HG03520 (cell line): Measurements from ENCODE around the gene SEMA5A.

Experiments used
- ATAC-seq: cut with Tn5 transposase; IDR thresholded peaks from one replicate; pipeline ENCODE4 v1.9.1; 2021; ENCODE audit warnings: mild to moderate bottlenecking, moderate library complexity; ENCODE audit not compliant: unreplicated experiment

Gene SEMA5A

GRCh38 chr5:9294793-9295465 lies 250.9 kb downstream of the SEMA5A start:
- ATAC-seq, result no peak

GRCh38 chr5:9288234-9288633 lies 257.6 kb downstream of the SEMA5A start:
- no peak for ATAC-seq

DNA sequence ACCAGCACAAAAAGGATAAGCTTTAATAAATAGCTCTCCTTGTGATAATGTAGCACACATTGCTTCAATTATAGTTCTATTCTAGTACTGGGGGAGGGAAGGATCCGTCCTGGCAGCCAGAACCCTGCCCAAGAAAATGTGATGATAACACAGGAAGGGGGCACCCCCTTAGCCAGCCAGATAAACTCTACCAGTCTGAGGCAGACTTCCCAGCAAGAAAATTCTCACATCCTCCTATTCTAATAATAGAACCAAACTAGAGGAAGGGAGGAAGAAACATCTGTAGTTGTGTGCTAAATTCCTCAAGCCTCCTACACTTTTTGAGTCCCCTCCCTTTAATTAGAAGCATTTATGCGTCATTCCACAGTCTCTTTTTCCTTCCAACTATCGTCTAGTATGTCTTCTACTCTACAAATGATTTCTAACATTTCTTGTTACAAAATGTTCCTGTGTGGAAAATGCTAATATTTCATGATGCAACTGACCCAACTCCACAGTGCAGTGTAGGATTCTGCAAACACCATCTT lies 261.0 kb downstream of the SEMA5A start:
- no peak for ATAC-seq

DNA sequence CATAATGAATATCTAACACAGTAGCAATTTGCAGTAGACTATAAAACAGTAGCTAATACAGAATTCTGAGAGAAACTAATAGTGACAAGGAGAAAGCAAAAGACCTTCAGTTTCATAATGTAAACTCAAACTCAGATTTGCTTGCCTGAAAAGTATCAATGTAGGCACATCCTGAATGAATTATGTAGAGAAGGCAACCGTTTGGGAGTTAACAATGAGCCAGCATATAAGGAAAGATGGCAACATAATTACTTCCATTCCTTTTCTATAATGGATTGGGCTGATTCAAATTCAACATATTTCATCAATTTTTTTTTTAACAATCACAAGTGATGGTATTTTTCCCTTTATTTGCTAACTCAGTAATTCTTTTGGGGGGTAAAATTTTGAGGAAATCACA lies 261.6 kb downstream of the SEMA5A start:
- no peak for ATAC-seq

GRCh38 chr5:9283473-9283872 lies 262.4 kb downstream of the SEMA5A start:
- ATAC-seq, result no peak

GRCh38 chr5:9283021-9283420 lies 262.9 kb downstream of the SEMA5A start:
- ATAC-seq, result no peak

DNA sequence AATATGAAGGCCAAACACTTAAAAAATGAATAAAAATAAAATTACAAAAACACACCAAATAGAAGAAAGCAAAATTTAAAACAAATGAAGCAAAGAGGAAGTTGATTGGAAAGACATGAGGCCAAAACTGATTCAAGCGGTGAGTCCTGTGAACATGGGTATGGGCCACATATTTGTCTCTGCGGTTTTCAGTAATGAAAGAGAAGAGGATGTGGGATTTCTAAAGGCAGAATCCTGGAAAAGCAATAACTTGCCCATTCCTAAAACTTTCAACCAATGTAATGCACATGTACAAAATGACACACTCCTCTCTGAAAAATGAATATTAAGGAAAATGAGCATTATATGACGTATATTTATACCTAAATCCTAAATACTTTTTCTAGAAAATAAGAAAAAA lies 263.7 kb downstream of the SEMA5A start:
- no peak for ATAC-seq

DNA sequence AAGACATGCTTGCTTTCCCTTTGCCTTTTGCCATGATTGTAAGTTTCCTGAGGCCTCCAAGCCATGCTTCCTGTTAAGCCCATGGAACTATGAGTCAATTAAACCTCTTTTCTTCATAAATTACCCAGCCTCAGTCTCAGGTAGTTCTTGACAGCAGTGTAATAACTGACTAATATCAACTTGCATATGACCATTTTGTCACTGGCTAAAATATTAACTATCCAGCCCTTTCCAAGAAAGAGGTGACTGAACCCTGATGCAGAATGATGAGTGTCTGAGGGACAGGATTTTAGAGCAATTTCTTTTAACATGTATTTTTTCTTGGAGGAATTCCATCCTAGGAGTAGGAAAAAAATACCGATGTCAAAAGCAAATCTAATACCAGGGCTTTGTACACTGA lies 266.1 kb downstream of the SEMA5A start:
- no peak for ATAC-seq

DNA sequence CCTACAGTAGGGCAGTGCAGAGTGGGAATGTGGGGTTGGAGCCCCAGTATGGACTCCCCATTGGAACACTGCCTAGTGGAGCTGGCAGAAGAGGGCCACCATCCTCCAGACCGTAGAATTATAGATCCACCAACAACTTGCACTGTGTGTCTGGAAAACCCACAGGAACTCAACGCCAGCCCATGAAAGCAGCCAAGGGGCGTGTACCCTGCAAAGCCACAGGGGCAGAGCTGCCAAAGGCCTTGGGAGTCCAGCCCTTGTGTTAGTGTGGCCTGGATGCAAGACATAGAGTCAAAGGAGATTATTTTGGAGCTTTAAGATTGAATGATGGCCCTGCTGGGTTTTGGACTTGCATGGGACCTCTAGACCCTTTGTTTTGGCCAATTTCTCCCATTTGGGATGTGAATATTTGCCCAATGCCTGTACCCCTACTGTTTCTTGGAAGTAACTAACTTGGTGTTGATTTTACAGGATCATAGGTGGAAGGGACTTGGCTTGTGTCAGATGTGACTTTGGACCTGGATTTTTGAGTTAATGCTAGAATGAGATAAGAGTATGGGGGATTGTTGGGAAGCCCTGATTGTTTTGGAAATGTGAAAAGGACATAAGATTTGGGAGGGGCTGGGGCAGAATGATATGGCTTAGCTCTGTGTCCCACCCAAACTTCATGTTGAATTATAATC lies 266.8 kb downstream of the SEMA5A start:
- no peak for ATAC-seq

DNA sequence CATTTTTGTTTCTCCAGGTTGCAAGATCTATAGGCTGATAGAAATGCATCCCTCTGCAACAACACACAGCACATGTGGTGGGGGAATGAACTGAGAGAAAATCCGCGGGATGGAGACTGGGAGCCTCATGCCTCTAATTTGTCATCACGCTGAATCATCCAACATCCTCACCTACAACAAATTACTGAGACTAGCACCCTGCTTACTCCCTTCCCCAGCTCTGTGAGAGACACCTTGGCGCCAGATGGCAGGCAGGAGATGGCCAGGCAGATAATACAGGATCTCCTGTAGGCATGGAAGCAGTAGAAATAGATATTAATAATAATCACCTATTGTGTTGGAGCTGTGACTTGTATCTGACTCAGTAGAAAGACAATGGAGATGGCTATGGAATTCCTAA lies 276.9 kb downstream of the SEMA5A start:
- no peak for ATAC-seq

GRCh38 chr5:9268226-9268625 lies 277.6 kb downstream of the SEMA5A start:
- ATAC-seq, result no peak

- no peak for ATAC-seq
Measured at GRCh38 chr5:9265441-9266287, 280.2 kb downstream of the SEMA5A start.

DNA sequence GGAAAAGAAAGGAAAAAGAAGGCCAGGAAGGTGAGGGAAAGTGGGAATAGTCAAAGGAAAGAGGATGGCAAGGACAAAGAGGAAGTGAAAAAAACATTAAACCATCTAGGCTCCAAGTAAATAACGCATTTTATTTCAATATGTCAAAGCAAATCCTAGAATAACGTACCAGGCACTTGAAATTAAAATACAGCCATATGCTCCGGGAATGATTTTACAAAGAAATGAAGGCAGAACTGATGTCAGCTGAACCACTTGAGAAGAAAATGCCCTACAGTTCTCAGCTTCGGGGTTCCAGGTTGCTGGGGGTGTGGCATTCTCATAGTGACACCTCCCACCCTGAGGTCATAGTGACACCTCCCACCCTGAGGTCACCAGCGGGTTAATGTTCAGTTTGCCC lies 281.6 kb downstream of the SEMA5A start:
- no peak for ATAC-seq

DNA sequence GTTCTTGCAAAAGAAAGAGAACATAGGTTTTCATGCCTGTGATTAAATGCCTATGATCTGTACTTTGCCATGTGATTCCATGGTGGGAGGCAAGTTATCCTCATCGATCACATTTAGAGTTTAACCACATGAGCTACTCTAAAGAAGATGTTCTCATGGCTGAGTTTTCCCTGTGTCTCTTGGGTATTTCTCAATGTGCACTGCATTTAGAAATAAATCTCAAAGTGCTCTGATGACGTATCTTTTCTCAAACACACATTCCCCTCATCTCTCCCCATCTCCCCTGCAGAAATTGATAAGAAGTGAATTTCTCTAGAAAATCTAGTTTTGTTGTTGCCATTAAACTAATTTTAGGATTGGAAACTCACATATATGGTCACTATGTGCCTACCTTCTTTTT lies 282.2 kb downstream of the SEMA5A start:
- ATAC-seq, result no peak

GRCh38 chr5:9251379-9251980 lies 294.4 kb downstream of the SEMA5A start:
- ATAC-seq, result no peak

GRCh38 chr5:9249231-9249630 lies 296.6 kb downstream of the SEMA5A start:
- ATAC-seq, result no peak

GRCh38 chr5:9245071-9245470 lies 300.8 kb downstream of the SEMA5A start:
- no peak for ATAC-seq

DNA sequence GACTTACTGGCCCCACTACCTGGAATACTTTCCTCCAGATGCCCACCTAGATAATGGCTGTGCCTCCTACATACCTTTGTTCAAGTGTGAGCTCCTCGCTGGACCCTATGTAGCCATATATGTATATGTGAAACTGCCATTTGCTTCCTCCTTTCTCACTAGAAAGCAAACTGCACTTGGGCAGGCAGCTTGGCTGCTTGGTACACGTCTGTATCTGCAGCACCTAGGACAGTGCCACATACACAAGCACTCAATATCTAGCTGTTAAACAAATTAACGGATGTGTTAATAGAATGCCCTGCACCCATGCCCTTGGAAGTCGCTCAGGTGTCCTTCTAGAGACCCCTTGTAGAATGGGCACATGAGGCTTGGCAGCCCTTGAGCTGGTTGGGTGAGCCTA lies 301.5 kb downstream of the SEMA5A start:
- no peak for ATAC-seq

GRCh38 chr5:9241479-9242305 lies 304.2 kb downstream of the SEMA5A start:
- ATAC-seq, result no peak

GRCh38 chr5:9240431-9240830 lies 305.4 kb downstream of the SEMA5A start:
- ATAC-seq, result no peak
